Measurements from ENCODE around the gene PCDH8.
A peak's percentile ranks its signal among the peaks of the same experiment; 100 is the strongest.

PCDH8 gene

DNA sequence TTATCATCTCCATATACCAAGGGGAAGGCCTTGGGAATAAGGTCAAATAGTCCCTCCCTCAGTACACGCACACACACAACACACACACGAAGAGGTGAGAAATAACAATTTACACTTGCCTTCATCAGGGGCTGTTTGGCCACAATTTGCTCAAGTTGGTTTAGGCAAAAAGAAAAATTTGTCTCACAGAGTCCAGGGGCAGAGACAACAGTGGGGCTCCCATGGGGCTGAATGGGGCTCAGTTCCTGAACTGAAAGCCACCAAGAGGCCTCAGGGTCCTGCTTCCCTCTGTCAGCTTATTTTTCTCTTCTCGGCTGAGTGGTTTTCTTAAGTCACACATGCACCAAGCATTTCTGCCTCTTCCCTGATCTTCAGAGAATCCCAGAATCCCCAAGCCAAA lies 35.5 kb downstream of the PCDH8 start:
- DNase-seq, result no peak

- DNase-seq, result no peak
These were observed 36.6 kb downstream of the PCDH8 start for GRCh38 chr13:52811841-52812240.

DNA sequence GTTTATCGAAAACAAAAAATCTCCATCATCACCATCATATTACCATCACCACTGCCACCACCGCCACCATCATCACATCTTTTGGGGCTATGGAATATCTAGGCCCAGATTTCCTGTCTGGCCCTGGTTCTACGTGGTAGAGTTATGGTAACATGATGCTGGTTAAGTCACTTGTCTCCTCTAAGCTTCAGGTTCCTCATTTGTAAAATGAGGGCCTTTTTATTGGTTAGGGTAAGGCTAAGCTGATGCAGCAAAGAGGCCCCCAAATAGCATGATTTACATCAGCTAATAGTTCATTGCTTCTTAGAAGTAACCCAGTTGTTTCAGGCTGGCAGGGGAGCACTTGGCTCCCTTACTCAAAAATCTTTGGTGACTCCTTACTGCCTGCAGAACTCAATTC lies 37.9 kb downstream of the PCDH8 start:
- no peak for DNase-seq

- no peak for DNase-seq
These were observed 38.4 kb downstream of the PCDH8 start for GRCh38 chr13:52810011-52810410.

GRCh38 chr13:52809310-52809769 lies 39.1 kb downstream of the PCDH8 start:
- DNase-seq, result peak; percentile 40

DNA sequence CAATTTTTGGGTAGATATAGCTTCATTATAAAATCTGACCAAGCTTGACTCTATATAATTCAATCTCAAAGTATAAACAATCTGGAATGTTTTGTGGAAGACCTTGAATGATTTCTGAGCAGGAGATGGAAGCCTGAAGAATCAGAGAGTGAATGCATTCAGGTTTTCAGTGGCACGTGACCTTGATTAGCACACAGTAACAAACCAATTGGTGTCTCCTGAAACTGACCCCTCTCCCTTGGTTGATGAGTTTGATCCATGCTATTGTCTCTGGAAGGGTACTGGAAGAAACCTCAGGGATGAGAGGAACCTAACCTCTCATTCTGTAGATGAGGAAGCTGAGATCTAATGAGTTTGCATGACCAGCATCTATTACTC lies 39.6 kb downstream of the PCDH8 start:
- no peak for DNase-seq

DNA sequence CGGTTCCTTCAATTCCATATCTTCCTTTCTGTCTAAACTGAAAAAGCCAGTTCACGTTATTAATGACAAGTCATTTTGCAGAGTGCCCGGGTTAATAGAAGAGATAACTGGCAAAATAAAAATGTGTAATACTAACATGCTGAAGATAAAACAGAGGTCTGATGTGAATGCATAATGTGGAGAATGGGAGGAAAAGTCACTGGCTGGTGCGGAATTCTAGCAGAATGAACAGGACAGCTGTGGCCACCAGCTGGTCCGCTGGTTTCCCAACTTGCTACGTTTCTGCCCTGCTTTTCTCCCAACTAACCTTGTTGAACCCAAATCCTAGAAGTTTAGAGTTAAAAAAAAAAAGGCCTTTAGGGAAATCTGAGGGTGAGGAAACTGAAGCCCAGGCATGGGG lies 42.4 kb downstream of the PCDH8 start:
- no peak for DNase-seq

GRCh38 chr13:52804202-52804641 lies 44.2 kb downstream of the PCDH8 start:
- DNase-seq, result no peak

- DNase-seq, result no peak
These were observed 47.6 kb downstream of the PCDH8 start for GRCh38 chr13:52800856-52801255.

DNA sequence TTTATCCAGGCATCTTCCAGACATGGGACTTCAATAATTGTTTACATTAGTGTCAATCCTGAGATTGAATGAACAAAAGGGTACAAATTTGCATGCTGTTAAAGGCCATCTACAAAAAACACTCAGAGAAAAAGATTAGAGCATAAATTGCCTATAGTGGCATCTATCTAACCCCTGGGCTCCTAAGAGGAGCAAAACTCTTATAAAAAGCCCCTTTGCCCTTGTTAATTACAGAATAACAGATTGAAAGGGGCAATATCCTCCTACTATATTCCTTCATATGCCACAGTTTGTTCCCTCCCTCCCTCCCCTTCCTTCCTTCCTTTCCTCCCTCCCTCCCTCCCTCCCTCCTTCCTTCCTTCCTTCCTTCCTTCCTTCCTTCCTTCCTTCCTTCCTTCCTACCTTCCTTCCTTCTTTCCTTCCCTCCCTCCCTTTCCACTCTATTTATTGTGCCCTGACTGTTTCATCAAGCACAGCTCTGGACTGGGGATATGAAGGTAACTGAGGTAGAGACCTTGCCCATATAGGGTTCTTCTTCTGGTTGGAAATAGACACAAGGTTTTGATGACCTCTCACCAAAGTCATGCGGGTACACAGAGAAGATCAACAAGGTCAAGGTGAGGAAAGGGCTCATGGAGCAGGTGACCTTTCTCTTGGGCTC lies 49.5 kb downstream of the PCDH8 start:
- DNase-seq, result no peak

DNA sequence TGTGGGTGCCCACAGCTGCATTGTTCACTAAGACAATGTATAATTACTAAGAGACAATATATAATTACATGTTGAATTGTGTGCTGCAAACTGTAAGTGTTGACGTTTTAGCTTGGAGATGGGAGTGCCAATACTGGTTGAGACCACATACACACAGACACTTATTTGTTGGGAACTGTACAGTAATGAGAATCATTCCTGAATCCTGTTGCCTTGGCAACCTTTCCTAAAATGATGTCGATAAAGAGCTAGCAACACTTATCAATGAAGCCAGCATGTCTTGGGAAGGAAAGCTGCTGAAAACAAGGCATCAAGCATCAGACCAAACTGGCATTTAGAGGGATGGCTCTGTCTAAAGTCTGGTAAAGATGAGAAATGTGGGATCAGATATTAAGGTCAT lies 51.3 kb downstream of the PCDH8 start:
- DNase-seq, result no peak

GRCh38 chr13:52794589-52794988 lies 53.9 kb downstream of the PCDH8 start:
- no peak for DNase-seq

DNA sequence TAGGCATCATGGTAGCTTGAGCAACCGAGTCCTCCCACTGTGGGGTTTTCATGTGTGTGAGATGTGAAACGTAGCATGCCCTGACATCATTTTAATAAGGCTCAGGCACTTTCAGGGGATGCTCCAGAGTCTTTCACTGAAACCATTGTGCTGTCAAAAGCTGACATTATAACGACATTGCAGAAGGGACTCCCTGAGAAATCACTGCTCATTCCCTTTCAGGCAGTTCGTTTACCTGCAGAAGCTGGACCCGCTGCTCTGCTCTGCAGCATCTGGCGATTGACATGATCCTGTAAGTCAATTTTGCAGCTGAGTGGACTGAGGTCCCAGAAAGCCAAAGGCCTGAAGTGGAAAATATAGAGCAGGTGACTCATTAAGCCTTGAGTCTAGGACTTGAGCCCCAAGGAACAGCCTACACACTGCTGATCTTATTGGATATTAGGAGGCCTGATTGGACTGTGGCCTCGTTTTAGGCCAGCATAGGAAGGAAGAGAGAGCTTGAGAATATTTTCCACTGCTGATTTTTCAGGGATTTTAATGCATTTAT lies 54.9 kb downstream of the PCDH8 start:
- no peak for DNase-seq
